Upper lobe of right lung (tissue), 1 donor: ENCODE data around the gene DCUN1D1. TPM values are rescaled to one million over a fixed set of nuclear protein-coding genes. Genes with fewer than 3 reads are reported as not detected.

Experiments
- ATAC-seq: fragments of 200-7000 bp; cut with Tn5 transposase; one replicate; pipeline ENCODE4 v1.9.1; 2020; ENCODE audit warnings: mild to moderate bottlenecking, moderate library complexity
- DNase-seq: peaks from one replicate; pipeline ENCODE4 v3.0.0-alpha.2; 2020
- H3K27ac ChIP-seq: fragments of 200-600 bp; one replicate; pipeline ENCODE4 v1.8.0; 2022
- H3K27me3 ChIP-seq: fragments of 200-600 bp; one replicate; pipeline ENCODE4 v1.8.0; 2022; ENCODE audit warnings: mild to moderate bottlenecking
- H3K36me3 ChIP-seq: fragments of 200-600 bp; one replicate; pipeline ENCODE4 v1.8.0; 2022
- H3K4me1 ChIP-seq: fragments of 200-600 bp; one replicate; pipeline ENCODE4 v1.8.0; 2022
- H3K4me3 ChIP-seq: fragments of 200-600 bp; one replicate; pipeline ENCODE4 v1.8.0; 2022; ENCODE audit warnings: mild to moderate bottlenecking
- H3K9me3 ChIP-seq: fragments of 200-600 bp; one replicate; pipeline ENCODE4 v1.8.0; 2022
- intact Hi-C: fragments of 100-400 bp; cut with DNase I; formaldehyde crosslinking; loops from one replicate; pipeline ENCODE4 v1.11.0; 2022
- total RNA-seq: library from RNA; stranded (reverse); fragmentation: NEBNext Ultra II Directional; extraction: Animal tissue kit (Norgen Biotek cat#: 25700); gene quantifications from one replicate; pipeline ENCODE4 v1.2.1, GENCODE V29; 2021
- TF ChIP-seq, protein P1 (sequence below): fragments of 200-600 bp; IDR thresholded peaks from one replicate; pipeline ENCODE4 v1.8.0; 2022; ENCODE audit warnings: antibody characterized with exemption
- donor health status: DM: no; HTN: yes; CAD: no; lungs with severe emphysema.

DCUN1D1 gene
- total RNA-seq, 1 donor from 2014 or later = 49.9 TPM

DNA sequence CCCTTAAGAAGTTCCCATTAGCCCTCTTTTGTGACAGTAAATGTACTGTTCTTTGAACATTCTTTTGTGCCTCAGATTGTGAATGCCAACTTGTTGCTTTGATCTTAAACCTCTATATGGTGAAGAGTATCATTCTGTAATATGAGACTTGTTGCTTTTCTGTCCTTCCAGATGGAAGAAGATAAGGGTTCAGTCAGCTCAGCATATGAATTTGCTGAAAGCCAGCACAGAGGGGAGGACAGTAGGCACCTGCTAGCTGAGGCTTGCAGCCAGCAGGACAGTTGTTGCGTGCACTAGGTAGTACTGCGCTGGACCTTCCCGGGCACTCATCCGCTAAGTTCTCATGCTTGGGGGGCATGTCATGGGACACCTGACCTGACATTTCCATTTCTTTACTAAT, 74.7 kb downstream of the DCUN1D1 start:
- TF ChIP-seq, protein P1, sequence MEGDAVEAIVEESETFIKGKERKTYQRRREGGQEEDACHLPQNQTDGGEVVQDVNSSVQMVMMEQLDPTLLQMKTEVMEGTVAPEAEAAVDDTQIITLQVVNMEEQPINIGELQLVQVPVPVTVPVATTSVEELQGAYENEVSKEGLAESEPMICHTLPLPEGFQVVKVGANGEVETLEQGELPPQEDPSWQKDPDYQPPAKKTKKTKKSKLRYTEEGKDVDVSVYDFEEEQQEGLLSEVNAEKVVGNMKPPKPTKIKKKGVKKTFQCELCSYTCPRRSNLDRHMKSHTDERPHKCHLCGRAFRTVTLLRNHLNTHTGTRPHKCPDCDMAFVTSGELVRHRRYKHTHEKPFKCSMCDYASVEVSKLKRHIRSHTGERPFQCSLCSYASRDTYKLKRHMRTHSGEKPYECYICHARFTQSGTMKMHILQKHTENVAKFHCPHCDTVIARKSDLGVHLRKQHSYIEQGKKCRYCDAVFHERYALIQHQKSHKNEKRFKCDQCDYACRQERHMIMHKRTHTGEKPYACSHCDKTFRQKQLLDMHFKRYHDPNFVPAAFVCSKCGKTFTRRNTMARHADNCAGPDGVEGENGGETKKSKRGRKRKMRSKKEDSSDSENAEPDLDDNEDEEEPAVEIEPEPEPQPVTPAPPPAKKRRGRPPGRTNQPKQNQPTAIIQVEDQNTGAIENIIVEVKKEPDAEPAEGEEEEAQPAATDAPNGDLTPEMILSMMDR = no peak
- Histone ChIP-seq H3K27ac (no peak overlapping the region), H3K9me3 (no peaks in the 10 kb centered on the region), H3K36me3 (peaks cover 55% of the 10 kb centered on the region), H3K4me1 (no peaks in the 10 kb centered on the region), H3K27me3 (no peaks in the 10 kb centered on the region), H3K4me3 (no peak overlapping the region)
- intact Hi-C loops = no loop called here
- DNase-seq (no peak), ATAC-seq (no peak)

DNA sequence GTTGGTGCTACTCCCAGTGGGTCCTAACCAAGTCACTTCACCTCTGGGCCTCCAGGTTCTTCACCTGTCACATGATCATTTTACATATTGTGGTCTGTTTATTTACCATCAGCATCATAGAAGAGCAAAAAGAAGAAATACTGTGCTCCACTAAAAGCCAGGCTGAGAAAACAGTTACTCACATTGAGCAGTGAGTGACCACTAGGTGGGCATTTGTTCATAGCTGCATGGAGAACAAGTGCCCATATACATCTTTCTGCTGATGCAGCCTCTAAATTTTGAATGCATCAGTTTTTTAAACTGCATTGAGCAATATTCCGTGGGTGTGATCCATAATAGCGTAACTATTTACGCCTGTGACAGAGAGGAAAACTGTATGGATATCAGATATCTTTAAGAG, 76.2 kb downstream of the DCUN1D1 start:
- Histone ChIP-seq H3K36me3 (peaks cover 68% of the 10 kb centered on the region), H3K4me1 (no peaks in the 10 kb centered on the region), H3K27ac (no peak overlapping the region), H3K9me3 (no peaks in the 10 kb centered on the region), H3K27me3 (no peaks in the 10 kb centered on the region), H3K4me3 (no peak overlapping the region)
- TF ChIP-seq, protein P1 = no peak
- DNase-seq (no peak), ATAC-seq (no peak)
- intact Hi-C loops = no loop called here

DNA sequence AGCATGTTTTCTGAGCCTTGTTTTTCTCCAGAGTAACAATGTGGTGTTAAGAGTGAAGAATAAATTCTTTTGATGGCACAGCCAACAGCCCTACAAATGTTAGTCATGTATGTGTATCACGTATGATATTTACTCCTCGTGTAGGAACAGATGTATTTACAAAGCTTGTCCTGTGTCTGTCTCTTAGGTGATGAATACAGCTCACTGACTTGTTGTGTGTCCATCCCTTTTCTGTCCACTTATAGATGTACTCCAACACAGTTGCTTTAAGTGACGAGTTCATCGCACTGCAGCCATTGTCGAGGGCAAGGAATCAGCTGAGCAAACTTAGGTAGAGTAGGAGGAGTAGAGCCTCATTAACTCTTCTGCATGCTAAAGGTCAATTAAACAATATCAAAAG, 78.1 kb downstream of the DCUN1D1 start:
- no peaks in the 10 kb centered on the region for H3K4me1 ChIP-seq
- no peak overlapping the region for H3K27ac ChIP-seq
- DNase-seq (no peak), ATAC-seq (no peak)
- H3K9me3 ChIP-seq = no peaks in the 10 kb centered on the region
- H3K36me3 ChIP-seq = peaks cover 80% of the 10 kb centered on the region
- H3K27me3 ChIP-seq = no peaks in the 10 kb centered on the region
- intact Hi-C loops = no loop called here
- TF ChIP-seq, protein P1 = no peak
- no peak overlapping the region for H3K4me3 ChIP-seq

DNA sequence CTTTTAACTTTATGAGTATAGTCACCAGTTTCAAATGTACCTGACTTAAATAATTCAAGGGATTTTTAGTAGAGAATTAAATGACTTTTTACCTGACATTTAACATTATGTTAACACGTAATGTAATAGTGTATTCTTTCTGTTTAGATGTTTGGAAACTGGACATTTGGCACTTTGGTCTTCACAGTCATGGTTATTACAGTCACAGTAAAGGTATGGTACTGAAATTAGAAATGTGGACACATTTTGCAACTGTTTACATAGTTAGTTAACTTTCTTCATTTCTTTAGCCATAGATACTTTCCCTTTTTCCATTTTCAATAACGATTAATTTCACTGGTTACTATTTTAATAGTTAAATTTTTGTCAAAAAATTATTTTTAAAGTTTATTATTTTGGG, 83.8 kb downstream of the DCUN1D1 start:
- Histone ChIP-seq H3K9me3 (no peaks in the 10 kb centered on the region), H3K4me1 (no peaks in the 10 kb centered on the region), H3K36me3 (peaks cover 44% of the 10 kb centered on the region), H3K4me3 (no peak overlapping the region), H3K27me3 (no peaks in the 10 kb centered on the region), H3K27ac (no peak overlapping the region)
- no peak for ATAC-seq
- TF ChIP-seq, protein P1 = no peak
- intact Hi-C loops = no loop called here
- no peak for DNase-seq

DNA sequence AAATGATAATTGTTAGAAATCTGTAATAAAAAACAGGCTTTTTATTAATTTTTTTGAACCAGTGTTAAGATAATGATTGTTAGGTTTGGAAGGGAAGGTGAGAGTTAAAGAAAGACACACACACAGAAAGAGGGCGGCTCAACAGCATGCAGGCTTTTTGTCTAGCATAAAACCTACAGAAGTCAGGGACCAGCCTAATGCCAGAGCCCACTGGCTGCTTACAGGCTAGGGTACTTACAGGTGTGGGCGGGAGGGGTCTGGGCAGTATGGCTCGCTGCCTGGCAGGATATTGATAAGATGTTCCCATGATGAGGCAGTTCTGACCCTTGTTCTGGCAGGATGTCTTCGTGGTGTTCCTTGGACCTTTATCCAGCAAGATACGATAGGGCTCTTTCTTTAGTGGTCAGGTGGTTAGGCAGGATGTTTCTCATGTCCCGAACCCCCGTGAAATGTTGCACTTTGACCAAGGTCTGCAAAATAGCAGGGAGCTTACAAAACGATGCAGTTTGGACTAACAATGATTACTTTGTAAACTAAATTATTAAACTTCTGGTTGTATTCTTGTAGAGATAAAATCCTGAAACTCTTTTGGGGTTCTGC, 84.7 kb downstream of the DCUN1D1 start:
- no peak for ATAC-seq

More for the DNA sequence above, 84.7 kb downstream of the DCUN1D1 start:
- TF ChIP-seq, protein P1 = no peak
- no peak overlapping the region for H3K27ac ChIP-seq
- intact Hi-C loops = no loop called here
- no peaks in the 10 kb centered on the region for H3K9me3 ChIP-seq
- no peak overlapping the region for H3K4me3 ChIP-seq
- H3K36me3 ChIP-seq = peaks cover 46% of the 10 kb centered on the region
- H3K27me3 ChIP-seq = no peaks in the 10 kb centered on the region
- no peak for DNase-seq
- no peaks in the 10 kb centered on the region for H3K4me1 ChIP-seq
